GM21526 (cell line): ENCODE data around the gene EPS8L2.

Experiments used
- ATAC-seq: cut with Tn5 transposase; IDR thresholded peaks from one replicate; pipeline ENCODE4 v1.9.1; 2021; ENCODE audit warnings: moderate library complexity; ENCODE audit not compliant: unreplicated experiment, low FRiP score

The EPS8L2 gene

DNA sequence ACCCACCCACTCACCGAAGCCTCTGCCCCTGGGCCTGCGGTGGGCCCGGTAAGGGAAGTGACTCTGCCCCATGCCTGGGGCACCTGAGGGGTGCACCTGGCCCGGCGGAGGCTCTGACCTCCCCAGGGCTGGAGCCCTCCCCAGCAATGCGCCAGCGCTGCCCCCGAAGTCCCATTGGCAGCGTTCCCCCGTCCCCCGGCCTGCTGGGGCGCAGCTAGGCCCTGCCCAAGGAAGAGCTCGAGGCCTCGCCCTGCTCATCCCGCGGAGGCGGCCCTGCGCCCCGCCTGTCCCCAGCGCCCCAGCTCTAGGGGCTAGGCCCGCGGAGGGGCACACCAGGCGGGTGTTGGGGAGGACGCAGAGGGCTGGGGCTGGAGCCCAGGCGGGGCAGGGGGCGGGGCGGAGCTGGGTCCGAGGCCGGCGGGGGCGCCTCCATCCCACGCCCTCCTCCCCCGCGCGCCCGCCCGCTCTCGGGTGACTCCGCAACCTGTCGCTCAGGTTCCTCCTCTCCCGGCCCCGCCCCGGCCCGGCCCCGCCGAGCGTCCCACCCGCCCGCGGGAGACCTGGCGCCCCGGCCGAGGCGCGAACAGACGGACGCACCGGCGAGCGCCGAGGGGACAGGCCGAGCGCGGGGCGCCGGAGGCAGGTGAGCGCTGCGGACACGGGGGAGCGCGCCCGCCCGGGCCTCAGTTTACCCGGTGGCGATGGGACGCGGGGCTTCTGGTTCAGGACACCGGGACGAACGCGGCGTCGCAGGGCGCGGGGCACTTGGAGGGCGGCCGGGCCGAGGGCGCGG lies at the start of gene EPS8L2:
TSS of gene EPS8L2 (plus strand) at position 586 of the 793 bp plus-strand sequence. CDS start 3,177 bp downstream, outside the sequence.
- ATAC-seq, result no peak

DNA sequence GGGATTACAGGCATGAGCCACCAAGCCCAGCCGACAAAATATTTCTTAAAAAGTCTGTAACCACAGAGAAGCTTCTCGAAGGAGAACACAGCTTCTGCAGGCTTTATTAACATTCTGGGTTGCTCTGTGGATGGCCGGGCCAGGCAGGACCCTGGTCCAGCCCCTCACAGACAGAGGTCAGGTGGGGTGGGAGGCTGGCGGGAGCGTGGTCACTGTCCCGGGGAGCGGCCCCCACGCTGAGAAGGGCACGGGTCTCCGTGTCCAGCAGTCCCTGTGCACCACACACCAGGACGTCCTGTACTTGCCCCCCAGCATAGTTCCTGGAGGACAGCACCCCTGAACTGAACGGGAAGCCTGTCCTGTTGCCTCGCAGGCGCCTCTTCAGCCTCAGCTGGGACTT lies 49.6 kb upstream of the EPS8L2 start:
- no peak for ATAC-seq

DNA sequence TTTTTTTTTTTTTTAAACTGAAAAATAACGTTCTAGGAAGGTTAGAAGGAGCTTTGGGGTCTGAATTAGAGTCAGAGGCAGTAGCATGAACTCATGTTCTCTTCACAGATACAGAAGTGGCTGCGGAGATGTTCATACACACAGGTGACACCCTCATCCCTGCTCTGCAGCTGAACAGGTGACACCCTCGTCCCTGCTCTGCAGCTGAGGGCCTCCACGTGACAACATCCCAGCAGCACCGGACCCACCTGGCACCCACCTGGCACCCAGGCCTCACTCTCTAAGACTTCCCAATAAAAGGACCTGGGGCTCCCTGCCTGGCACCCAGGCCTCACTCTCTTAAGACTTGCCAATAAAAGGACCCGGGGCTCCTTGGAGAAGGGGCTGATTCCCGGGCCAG lies 49.2 kb upstream of the EPS8L2 start:
- no peak for ATAC-seq

DNA sequence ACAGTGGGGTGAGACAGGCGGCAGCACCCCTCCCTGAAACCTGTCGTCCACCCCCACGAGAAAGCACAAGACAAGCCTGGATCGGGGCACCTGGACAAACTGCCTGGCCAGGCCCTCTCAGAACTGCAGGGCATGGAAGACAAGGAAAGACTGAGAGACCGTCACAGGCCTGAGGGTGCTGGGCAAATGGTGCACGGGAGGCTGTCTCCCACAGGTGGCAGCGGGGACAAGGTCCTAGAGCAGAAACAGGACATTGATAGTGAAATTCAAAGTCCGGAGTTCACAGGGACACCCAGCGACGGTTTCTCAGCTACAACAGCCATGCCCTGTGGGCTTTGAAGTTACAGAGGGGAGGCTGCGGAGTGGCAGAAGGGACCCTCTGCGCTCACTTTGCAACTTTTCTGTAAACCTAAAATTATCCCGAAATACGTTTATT lies 48.3 kb upstream of the EPS8L2 start:
- no peak for ATAC-seq

DNA sequence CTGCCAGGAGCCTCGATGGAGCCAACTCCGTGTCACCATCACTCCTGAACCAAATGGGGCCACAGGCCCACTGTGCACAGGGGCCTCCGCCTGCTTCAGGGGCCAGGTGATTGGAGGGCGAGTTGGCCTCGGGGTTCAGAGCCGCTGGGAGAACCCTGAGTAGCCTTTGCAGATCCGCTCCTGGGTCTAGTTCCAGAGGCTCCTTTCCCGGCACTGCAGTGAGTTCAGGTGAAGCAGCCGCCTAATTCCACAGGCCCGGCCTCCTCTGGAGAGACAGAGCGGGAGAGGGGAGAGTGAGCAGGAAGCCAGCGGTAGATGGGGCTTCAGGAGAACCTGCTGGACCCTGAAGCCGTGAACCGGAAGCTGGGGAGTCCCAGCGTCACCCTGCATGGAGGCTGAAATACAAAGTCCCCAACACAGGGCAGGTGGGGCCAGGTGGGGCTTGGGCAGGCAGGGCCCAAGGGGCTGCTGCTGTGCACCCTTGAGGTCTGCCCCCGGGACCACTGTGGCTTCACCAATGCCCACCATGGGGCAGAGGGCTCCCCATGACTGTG lies 46.4 kb upstream of the EPS8L2 start:
- ATAC-seq, result no peak

DNA sequence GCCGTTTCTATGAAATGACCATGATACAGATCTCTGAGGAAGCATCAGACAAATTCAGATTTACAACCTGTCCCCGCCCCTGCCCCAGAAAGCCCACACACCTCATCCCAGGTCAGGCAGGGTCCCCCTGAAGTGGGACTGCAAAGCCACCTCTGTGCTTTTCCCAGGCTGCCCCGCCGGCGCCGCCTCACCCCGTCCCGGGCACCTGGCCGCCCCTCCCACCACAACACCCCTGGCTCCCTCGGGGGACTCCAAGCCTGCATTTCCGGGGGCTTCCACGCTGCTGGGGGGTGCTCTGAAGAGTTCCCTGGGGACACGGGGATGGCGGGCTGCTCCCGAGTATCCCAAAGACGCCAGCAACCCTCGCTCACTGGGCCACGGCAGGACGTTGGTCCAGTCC lies 45.8 kb upstream of the EPS8L2 start:
- ATAC-seq, result no peak

DNA sequence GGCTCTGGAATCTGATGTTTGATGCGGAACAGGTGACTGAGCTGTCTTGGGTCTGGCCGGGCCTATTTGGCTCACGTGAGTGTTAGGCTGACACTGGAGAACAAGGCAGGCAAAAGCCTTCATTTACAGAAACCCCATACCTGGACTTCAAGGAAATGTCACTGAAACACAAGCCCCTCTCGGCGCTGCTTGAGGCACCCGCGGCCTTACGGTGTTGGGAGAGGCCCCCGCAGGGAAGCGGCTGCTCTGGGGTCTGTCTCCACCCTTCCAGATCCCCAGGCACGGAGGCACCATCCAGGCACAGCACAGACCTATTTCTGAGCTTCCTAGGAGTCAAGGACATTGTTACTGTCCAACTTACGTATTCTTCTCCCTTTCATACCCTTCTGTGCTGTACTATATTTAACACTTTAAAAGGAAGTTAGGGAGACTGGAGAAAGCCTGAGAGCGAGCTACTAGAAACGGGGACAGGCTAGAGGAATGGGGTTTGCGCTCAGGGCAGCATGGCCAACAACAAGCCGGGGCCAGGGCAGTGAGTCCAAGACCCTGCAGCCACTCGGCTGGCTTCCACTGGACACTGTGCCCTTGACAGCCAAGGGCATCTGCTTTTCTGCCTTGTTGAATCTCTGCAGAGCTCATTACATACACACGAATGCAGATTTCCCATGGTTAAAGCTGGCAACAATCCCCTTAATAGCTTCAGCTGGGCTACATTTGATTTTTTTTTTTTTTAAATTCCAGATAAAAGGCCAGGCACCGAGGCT lies 45.2 kb upstream of the EPS8L2 start:
- no peak for ATAC-seq

DNA sequence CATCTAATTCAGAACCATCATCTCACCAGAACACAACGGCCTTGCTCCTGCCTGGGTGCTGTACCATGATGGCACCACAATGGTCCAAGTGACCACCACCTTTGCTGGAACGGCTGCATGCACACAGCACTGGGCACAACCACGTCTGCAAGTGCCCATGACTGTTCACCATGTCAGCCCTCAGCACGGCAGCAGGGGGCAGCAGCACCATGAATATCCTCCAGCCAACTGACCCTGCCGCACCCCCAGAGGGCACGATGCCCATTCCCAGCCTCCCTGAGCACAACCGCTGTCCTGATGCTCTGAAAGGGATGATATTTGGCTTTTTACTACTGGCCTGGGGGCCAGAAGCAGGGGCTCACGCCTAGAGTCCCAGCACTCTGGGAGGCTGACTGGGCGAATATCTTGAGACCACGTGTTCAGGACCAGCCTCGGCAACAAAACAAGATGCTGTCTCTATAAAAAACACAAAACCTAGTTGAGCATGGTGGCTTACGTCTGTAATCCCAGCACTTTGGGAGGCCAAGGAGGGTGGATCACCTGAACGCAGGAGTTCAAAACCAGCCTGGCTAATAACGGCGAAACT lies 43.2 kb upstream of the EPS8L2 start:
- ATAC-seq, result no peak

DNA sequence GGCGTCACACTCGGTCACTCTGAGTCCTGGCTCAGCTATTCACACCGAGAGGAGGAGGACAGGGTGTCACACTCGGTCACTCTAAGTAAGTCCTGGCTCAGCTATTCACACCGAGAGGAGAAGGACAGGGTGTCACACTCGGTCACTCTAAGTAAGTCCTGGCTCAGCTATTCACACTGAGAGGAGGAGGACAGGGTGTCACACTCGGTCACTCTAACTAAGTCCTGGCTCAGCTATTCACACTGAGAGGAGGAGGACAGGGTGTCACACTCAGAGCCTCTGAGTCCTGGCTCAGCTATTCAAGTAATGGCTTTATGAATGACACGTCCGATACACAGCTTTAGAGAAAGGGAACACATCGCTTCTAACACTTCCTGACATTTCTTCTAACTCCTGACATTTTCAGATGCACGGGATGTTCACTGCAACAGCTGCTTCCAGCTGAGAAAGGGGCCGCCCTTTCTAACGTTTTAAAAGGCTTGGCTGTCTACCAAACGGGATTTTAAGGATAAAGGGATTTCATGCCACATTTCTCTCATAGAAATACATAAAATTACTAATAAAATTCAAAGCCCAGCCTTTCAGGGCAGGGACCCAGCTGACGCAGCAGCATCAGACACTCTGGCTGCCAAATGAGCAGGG lies 40.8 kb upstream of the EPS8L2 start:
- ATAC-seq, result no peak

DNA sequence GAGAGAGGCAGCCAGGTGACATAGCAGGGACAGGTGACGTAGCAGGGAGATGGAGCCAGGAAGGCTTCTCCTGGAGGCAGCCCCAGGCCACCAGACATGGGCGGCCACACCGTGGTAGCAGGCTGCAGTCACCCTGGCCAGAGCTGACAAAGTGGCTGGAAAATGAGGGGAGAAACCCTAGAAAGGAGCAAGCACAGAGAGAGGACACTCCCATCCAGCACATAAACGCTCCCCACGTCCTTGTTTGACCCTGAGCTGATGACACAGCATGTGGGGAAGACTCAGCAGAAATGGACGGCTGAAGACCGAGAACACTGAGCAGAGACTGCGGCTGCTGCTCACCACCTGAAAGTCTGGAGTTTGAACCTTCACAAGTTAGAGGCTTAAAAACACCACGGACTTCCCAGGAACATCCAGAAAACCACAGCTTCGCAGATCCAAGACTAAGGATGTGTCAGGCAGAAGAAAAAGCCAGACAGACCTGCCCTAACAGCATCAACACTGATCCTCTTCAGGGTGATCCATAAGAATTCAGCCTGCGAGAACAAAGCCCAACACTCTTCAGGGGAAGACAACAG lies 40.2 kb upstream of the EPS8L2 start:
- no peak for ATAC-seq

DNA sequence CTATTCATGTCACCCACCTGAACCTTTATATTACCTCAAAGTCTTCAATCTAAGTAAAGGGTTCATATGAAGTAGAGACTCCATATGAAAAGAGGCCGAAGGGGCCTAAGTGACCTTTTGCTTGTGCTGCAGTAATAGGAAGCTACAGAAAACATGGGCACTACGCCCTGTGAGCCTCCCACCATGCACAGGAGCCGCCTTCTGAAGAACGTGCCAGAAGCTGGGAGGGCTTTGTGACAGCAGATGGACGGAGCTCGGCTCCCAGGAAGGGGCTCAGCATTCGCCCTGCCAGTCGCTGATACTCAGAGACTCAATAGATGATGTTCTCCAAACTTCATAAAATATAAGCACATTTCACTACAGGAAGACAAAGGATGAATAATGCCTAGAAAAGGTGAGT lies 32.2 kb upstream of the EPS8L2 start:
- ATAC-seq, result no peak

DNA sequence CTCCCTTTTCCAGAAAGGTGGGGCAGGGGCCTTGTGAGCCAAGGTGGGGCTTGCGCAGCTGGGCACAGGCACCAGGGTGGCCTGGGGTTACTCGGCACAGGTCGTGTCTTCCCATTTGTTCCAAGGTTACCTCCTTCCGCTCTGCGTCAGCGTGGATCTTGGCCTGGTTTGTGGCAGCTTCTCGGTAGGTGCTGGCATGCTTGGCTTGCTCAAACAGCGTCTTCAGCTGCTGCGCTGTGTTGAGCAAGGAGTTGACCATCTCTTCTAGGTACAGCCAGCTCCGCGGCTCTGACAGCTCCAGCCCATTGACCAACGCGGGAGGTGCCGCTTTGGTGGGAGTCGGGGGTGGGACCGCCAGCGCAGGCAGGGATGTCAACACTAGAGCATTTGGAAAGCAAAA lies 31.6 kb upstream of the EPS8L2 start:
- ATAC-seq, result no peak

DNA sequence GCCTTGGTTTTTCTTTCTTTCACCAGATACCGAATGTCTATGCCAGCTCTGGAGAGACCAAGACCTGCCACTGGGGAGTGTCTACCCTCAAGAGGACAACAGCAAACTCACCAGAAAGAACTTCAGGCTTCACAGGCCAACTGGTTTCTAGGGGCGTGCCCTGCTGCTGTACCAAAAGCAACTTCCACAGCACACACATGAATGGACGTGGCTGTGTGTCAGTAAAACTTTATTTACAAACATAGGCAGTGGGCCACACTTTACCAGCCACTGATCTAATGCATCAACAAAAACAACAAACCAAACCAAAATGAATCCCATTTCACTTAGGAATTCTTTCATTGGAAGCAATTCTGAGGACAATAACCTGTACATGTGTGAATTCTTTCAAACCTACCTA lies 27.7 kb upstream of the EPS8L2 start:
- ATAC-seq, result no peak

DNA sequence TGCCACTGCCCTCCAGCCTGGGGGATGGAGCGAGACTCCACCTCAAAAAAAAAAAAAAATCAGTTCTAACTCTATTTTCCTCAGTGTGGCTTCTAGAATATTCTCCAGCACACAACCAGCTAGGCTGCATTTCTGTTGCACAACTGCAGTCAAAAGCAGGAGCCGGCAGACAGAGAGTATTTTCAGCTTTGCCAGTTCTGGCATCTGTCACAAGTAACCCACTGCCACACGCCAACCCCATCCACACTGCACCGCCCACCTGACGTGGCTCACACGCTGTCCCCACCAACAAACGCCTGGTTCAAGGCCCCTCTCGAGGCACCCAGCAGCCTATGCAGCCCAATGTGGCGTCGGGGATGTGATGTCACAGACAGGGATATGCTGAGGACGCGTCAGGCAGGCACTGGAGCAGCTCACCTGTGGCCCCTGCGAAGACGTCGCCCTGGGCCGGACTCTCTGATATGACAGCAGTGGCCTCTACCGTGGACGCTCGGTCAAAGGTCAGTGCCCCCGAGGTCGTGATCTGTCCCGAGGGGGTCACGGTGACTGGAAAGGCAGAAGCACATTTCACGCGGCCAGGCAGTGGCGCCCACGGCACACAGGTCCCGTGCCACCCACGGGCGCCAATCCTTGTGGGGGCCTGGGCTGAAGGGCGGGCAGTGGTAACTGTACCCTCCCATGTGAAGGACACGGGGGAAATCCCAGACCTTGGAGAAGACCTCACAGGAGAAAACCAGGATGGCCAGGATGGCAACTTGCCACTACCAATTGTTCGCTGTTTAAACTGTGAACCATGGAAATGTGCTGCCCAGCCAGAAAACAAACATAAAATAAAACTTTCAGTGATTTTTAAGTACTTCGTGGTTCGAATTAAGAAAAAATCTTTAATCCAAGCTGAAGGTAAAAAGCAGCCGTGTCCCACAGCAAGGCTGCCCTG lies 26.5 kb upstream of the EPS8L2 start:
- no peak for ATAC-seq

DNA sequence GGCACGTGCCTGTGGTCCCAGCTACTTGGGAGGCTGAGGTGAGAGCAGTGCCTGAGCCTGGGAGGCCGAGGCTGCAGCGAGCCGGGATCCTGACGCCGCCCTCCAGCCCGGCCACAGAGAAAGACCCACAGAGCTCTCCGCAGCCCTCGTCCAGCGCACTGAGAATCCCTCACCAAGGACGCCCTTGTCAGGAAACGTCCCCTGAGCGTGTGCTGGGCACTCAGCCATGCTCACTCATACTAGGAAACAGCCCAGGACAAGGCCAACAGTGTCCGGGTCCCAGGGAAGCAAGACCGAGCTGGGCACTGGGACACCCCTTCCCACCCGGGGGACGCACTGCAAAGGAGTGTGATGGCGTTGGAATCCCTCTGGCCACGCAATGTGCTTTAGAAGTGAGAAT lies 25.6 kb upstream of the EPS8L2 start:
- ATAC-seq, result no peak

DNA sequence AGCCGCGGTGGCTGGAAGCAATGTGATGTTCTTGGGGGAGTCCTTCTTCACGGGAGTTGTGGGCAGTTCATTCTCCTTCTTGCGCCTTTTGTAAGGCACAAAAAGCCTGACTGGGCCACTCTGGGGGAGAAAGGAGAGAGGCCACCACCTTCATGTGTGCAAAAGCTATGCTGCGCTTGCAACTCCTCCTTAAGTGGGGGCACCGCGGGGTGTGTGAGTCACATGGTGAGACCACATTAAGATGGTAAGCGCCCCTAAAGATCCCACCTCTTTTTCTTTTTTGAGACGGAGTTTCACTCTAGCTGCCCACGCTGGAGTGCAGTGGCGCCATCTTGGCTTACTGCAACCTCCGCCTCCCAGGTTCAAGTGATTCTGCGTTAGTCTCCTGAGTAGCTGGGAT lies 25.1 kb upstream of the EPS8L2 start:
- ATAC-seq, result no peak

DNA sequence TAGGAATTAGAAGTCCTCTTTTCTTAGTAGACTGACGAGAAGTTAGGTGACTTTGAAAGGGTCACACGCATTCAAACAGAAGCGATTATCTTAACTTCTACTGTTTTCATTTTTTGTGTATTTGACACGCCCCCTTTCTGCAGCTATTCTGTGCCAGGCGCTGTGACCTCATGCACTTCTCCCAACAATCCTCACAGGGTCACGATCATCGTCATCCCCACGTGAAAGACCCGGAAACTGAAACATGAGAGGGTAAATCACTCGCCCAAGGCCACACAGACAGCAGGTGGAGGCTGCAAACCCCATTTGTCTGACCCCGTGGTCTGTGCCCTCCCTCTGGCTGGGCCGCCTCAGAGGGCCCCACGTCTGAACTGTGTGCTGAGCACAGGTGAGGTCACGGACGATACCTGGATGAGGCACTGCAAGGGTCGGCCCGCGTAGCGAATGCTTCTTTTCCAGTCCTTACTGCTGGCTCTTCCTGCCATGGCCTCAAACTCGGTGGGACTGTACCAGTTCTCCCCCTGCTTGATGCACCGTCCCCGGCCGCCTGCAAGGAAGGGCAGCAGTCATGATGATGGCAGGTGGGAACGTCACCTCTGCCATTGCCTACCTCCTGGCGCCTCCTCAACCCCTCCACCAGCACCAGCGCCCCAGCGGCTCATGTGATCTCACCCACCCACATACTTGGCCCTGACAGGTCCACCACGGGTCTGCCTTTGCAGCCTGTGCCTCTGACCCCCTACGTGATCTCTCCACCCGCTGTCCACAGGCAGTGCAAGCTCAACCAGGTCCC lies 19.4 kb upstream of the EPS8L2 start:
- ATAC-seq, result no peak

DNA sequence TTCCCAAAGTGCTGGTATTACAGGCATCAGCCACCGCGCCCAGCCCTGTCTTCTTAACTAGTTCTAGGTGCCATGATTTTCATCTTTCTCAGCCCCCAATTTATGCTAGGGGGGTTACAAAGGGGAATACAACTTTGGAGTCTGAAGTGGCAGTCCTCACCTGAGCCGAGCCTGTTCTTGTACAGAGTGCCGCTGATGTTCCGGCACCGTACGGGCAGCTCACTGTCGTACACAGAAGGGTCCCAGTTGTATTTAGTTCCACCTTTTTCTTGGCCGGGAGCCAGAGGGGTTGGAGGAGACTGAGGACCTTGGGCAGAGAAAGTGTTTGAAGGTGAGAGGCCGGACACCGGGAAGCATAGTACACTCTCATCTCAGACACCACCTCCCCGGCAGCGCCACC lies 18.3 kb upstream of the EPS8L2 start:
- ATAC-seq, result no peak

DNA sequence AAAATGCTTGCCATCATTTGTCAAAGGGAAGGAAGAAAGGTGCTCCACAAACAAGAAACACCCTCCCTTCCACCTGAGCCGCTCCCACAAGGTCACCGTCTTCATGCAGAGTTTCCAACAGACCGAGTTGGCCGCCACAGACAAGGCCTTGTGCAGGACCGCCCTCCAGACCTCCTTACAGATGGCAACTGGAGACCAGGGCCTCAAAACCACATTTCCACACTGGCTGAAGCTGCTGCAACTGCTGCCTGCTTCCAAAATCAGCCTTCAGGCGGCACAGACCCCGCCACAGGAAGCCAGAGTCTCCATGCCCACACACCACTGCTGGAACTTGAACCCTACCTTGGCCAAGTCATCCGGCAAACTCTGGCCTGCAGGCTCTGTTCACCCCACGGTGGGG lies 17.4 kb upstream of the EPS8L2 start:
- ATAC-seq, result no peak
